ENCODE data around the gene FAM3A.

- no peak for TF ChIP-seq CTCF (IDR thresholded peaks at IDR 0.05)
- no peak for TF ChIP-seq EZH2 (IDR thresholded peaks at IDR 0.05)
These were observed 44.0 kb downstream of the FAM3A start for GRCh38 chrX:154471839-154472684.

All from neural progenitor cell (in vitro differentiated cells).